Lung (tissue), 12 donors: ENCODE measurements around the gene HLA-G. TPM values are rescaled to one million over a fixed set of nuclear protein-coding genes. Genes with fewer than 3 reads are reported as not detected.

Experiments used
- ATAC-seq: fragments of 200-7000 bp; cut with Tn5 transposase; one replicate; pipeline ENCODE4 v1.9.1; 2020; ENCODE audit warnings: moderate number of reproducible peaks; ENCODE audit not compliant: insufficient read depth, low FRiP score
- DNase-seq, 3 donors: peaks; one replicate each; pipeline ENCODE4 v3.0.0-alpha.2; 2013 to 2017
- H3K27ac ChIP-seq, 2 donors: one replicate each; pipeline ENCODE4 v1.5.1; 2013; ENCODE audit warnings: mild to moderate bottlenecking in 2 of 2, moderate library complexity in 2 of 2, control low read depth in 1 of 2, inconsistent platforms in 1 of 2, low read depth in 1 of 2, low read length in 1 of 2
- H3K27me3 ChIP-seq, 3 donors: one replicate each; pipeline ENCODE4 v1.5.1; 2013; ENCODE audit warnings: low read length in 2 of 3; ENCODE audit not compliant: control insufficient read depth in 3 of 3, insufficient read depth in 3 of 3
- H3K36me3 ChIP-seq, 4 donors: one replicate each; pipeline ENCODE4 v1.5.1; 2013; ENCODE audit warnings: low read length in 4 of 4, mild to moderate bottlenecking in 1 of 4, moderate library complexity in 1 of 4; ENCODE audit not compliant: control insufficient read depth in 4 of 4, insufficient read depth in 4 of 4
- H3K4me1 ChIP-seq, 5 donors: one replicate each; pipeline ENCODE4 v1.5.1; 2013; ENCODE audit warnings: low read length in 5 of 5, mild to moderate bottlenecking in 2 of 5, moderate library complexity in 1 of 5; ENCODE audit not compliant: control insufficient read depth in 5 of 5, insufficient read depth in 5 of 5
- H3K4me3 ChIP-seq: one replicate; pipeline ENCODE4 v1.5.1; 2013; ENCODE audit warnings: mild to moderate bottlenecking, control low read depth, moderate library complexity
- H3K9ac ChIP-seq, 2 donors: one replicate each; pipeline ENCODE4 v1.5.1; 2013; ENCODE audit warnings: low read length in 2 of 2, control low read depth in 1 of 2; ENCODE audit not compliant: insufficient read depth in 1 of 2
- H3K9me3 ChIP-seq, 4 donors: one replicate each; pipeline ENCODE4 v1.5.1; 2013; ENCODE audit warnings: low read length in 3 of 4, mild to moderate bottlenecking in 1 of 4, moderate library complexity in 1 of 4; ENCODE audit not compliant: control insufficient read depth in 4 of 4, insufficient read depth in 3 of 4
- WGBS, 2 donors: extraction: QIAGEN DNeasy Blood & Tissue Kit; methylation state at CpG; one replicate each; pipeline ENCODE4 v1.1.7; 2013; 5-methylcytosine and 5-hydroxymethylcytosine counted together
- polyA plus RNA-seq, 2 donors: library from polyadenylated mRNA; stranded (reverse); fragments of 200-250 nt; gene quantifications; one replicate each; pipeline ENCODE4 v1.2.1, GENCODE V29; 2013
- total RNA-seq, 2 donors: library from RNA; depleted of rRNA in 1 of 2; stranded (reverse); fragments of >200 nt in 1 of 2; gene quantifications; one replicate each; pipeline ENCODE4 v1.2.1, GENCODE V29; 2014 to 2021
- TF ChIP-seq, protein P1 (sequence below): IDR thresholded peaks from 2 replicates; pipeline ENCODE4 v1.5.1; 2012; ENCODE audit warnings: mild to moderate bottlenecking; ENCODE audit errors: control extremely low read depth, extremely low read depth
- donor health status: control.
- donor health status: control.
- donor health status: Bipolar disorder and iron deficiency.
- donor health status: healthy.
- donor health status: DM: yes; HTN: yes; CAD: no.

Gene HLA-G
- total and polyA plus RNA-seq, 4 donors, result 0.23 to 8.9 (median 4.3) TPM

DNA sequence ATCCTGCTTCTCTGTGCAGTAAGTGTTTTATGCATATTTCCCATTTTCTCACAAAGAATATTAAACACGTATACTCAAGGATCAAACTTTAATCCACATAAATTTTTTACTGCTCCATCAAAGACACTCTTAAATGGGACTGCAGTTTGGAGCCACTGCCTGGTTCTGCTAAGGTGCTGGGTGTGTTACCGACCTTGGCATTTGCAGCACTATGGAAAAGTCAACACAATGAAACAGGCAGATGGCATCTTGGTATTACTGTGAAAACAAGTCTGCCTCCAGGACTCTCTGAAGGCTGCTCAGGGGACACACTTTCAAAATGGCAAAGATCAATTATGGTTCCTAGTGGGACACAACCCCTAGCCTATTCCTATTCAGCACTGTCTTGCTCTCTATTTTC, 17.3 kb upstream of the HLA-G start:
- 67 to 80% methylated on average over 2 of the region's 2 CpGs for WGBS, 2 donors
- no peak for ATAC-seq
- H3K27me3 ChIP-seq, result peaks cover 0 to 18% (median 0%) of the 10 kb centered on the region in 3 donors

DNA sequence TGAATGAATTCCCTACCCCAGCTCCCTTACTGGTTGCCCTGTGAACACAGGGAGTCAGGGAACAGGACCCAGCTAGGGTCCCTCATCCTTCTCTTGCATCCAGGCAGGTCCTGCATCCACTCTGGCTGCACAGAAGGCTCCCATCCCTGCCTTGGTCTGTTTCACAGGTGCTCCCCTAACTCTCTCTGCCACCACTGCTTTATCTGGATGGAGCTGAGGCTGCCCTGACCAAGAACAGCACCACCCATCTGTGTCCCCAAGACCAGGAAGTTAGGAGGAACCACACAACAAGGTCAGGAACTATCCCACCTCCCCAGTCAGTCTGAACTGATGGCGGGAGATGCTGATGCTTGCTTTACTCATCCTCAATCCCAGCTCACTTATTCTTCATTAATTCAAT, 16.2 kb upstream of the HLA-G start:
- ATAC-seq (no peak), DNase-seq (no peak)
- Histone ChIP-seq H3K4me3 (no peak overlapping the region), H3K27me3 (peaks cover 0 to 18% (median 0%) of the 10 kb centered on the region in 3 donors), H3K27ac (no peak overlapping the region), H3K4me1 (no peaks in the 10 kb centered on the region), H3K36me3 (no peaks in the 10 kb centered on the region), H3K9ac (no peak overlapping the region), H3K9me3 (no peaks in the 10 kb centered on the region)
- TF ChIP-seq, protein P1, sequence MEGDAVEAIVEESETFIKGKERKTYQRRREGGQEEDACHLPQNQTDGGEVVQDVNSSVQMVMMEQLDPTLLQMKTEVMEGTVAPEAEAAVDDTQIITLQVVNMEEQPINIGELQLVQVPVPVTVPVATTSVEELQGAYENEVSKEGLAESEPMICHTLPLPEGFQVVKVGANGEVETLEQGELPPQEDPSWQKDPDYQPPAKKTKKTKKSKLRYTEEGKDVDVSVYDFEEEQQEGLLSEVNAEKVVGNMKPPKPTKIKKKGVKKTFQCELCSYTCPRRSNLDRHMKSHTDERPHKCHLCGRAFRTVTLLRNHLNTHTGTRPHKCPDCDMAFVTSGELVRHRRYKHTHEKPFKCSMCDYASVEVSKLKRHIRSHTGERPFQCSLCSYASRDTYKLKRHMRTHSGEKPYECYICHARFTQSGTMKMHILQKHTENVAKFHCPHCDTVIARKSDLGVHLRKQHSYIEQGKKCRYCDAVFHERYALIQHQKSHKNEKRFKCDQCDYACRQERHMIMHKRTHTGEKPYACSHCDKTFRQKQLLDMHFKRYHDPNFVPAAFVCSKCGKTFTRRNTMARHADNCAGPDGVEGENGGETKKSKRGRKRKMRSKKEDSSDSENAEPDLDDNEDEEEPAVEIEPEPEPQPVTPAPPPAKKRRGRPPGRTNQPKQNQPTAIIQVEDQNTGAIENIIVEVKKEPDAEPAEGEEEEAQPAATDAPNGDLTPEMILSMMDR, result no peak
- 75 to 78% methylated on average over 1 of the region's 1 CpG for WGBS, 2 donors

More for the DNA sequence above, 17.3 kb upstream of the HLA-G start:
- Histone ChIP-seq H3K4me3 (no peak overlapping the region), H3K4me1 (no peaks in the 10 kb centered on the region), H3K27ac (no peak overlapping the region), H3K9ac (no peak overlapping the region), H3K36me3 (no peaks in the 10 kb centered on the region), H3K9me3 (no peaks in the 10 kb centered on the region)
- TF ChIP-seq, protein P1, result no peak
- no peak for DNase-seq

DNA sequence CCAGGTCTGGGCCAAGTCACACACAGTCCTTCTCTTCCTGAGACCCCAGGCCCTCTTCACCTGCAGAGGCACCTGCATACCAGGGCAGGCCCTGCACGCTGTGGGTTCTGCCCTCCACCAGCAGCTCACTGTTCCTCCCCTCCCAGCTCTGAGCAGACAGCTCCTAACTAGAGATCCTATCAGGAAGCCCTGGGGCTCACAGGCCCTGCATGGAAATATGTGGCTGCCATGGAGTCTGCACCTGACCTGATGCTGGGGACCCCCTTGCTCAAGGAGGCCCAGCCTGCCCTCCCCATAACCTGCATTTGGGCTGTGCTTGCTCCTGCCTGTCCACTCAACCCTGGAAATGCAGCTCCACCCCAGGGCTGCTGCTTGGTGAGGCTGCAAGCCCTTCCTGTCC, 14.6 kb upstream of the HLA-G start:
- peaks cover 0 to 9% (median 0%) of the 10 kb centered on the region in 3 donors for H3K27me3 ChIP-seq
- WGBS, 2 donors, result 38 to 40% methylated on average over 1 of the region's 1 CpG
- TF ChIP-seq, protein P1, result no peak
- H3K9ac ChIP-seq, result no peak overlapping the region
- H3K4me1 ChIP-seq, result no peaks in the 10 kb centered on the region
- no peaks in the 10 kb centered on the region for H3K36me3 ChIP-seq
- DNase-seq, result no peak
- H3K4me3 ChIP-seq, result no peak overlapping the region
- H3K27ac ChIP-seq, result no peak overlapping the region
- no peaks in the 10 kb centered on the region for H3K9me3 ChIP-seq
- no peak for ATAC-seq

DNA sequence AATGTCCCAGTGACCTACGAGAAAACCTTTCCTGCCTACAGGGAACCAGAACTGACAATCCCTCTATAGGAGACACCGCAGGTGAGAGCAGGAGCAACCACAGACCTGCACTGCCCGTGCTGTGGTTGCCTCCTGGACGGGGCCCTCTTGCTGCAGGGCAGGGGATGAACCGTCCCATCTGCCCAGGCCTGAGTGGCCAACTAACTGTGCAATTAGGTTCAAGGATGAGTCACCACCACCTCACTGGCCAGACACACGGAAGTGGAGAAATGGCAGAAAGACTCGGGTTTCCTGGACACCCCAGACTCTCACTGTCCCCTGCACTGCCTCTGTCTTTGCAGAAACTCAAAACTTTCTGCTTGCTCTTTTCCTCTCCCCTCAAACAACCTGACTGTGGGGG, 13.8 kb upstream of the HLA-G start:
- 64 to 72% methylated on average over 7 of the region's 7 CpGs for WGBS, 2 donors
- H3K9me3 ChIP-seq, result no peaks in the 10 kb centered on the region
- ATAC-seq (no peak), DNase-seq (no peak)
- TF ChIP-seq, protein P1, result no peak
- no peaks in the 10 kb centered on the region for H3K36me3 ChIP-seq
- H3K9ac ChIP-seq, result no peak overlapping the region
- no peaks in the 10 kb centered on the region for H3K4me1 ChIP-seq
- H3K27ac ChIP-seq, result no peak overlapping the region
- H3K4me3 ChIP-seq, result no peak overlapping the region
- peaks cover 0 to 5% (median 0%) of the 10 kb centered on the region in 3 donors for H3K27me3 ChIP-seq
